Urothelium cell line (cell line): ENCODE measurements around the gene CARMIL1.
"Not testable (repeated sequence)": the region's sequence is repeated elsewhere in the genome, so short reads cannot be mapped to it uniquely, and the experiment has no call there.

Source experiments
- DNase-seq: peaks from one replicate; pipeline ENCODE4 v3.0.0; 2011; ENCODE audit warnings: low spot score, mixed read lengths
- FAIRE-seq: peaks from 2 replicates; lab custom pipeline; 2011; peaks lifted over from hg19 to GRCh38; lab: Jason Lieb, UNC

CARMIL1 gene

GRCh38 chr6:25548451-25548850, 269.3 kb downstream of the CARMIL1 start:
- no peak for FAIRE-seq
- DNase-seq: no peak

GRCh38 chr6:25550631-25551030, 271.5 kb downstream of the CARMIL1 start:
- FAIRE-seq (no peak), DNase-seq (no peak)

GRCh38 chr6:25553502-25553901, 274.3 kb downstream of the CARMIL1 start:
- FAIRE-seq: no peak
- DNase-seq: no peak

- FAIRE-seq: no peak
These were observed 276.0 kb downstream of the CARMIL1 start for GRCh38 chr6:25555188-25555587.

GRCh38 chr6:25556516-25556915, 277.3 kb downstream of the CARMIL1 start:
- no peak for FAIRE-seq

More at GRCh38 chr6:25555188-25555587, 276.0 kb downstream of the CARMIL1 start:
- no peak for DNase-seq

GRCh38 chr6:25558155-25558817, 279.1 kb downstream of the CARMIL1 start:
- no peak for FAIRE-seq
- no peak for DNase-seq

More at GRCh38 chr6:25556516-25556915, 277.3 kb downstream of the CARMIL1 start:
- peak; percentile 58 for DNase-seq

- no peak for FAIRE-seq
These were observed 281.7 kb downstream of the CARMIL1 start for GRCh38 chr6:25560865-25561264.

GRCh38 chr6:25564943-25565342, 285.8 kb downstream of the CARMIL1 start:
- DNase-seq: no peak
- FAIRE-seq: no peak

More at GRCh38 chr6:25560865-25561264, 281.7 kb downstream of the CARMIL1 start:
- DNase-seq: no peak

- no peak for FAIRE-seq
These were observed 291.4 kb downstream of the CARMIL1 start for GRCh38 chr6:25570578-25570977.

GRCh38 chr6:25576919-25577318, 297.7 kb downstream of the CARMIL1 start:
- FAIRE-seq (no peak), DNase-seq (no peak)

More at GRCh38 chr6:25570578-25570977, 291.4 kb downstream of the CARMIL1 start:
- DNase-seq: no peak

GRCh38 chr6:25578538-25578937, 299.4 kb downstream of the CARMIL1 start:
- FAIRE-seq: no peak

GRCh38 chr6:25579391-25579883, 300.3 kb downstream of the CARMIL1 start:
- FAIRE-seq: no peak
- no peak for DNase-seq

More at GRCh38 chr6:25578538-25578937, 299.4 kb downstream of the CARMIL1 start:
- no peak for DNase-seq

- DNase-seq (no peak), FAIRE-seq (no peak)
These were observed 300.8 kb downstream of the CARMIL1 start for GRCh38 chr6:25579902-25580495.

- DNase-seq: peak; percentile 25
- no peak for FAIRE-seq
These were observed 302.9 kb downstream of the CARMIL1 start for GRCh38 chr6:25582101-25582500.

- FAIRE-seq: no peak
- no peak for DNase-seq
These were observed 303.9 kb downstream of the CARMIL1 start for GRCh38 chr6:25583099-25583498.

- FAIRE-seq (no peak), DNase-seq (no peak)
These were observed 304.7 kb downstream of the CARMIL1 start for GRCh38 chr6:25583906-25584305.

GRCh38 chr6:25585225-25585624, 306.1 kb downstream of the CARMIL1 start:
- DNase-seq (no peak), FAIRE-seq (no peak)

- not testable (repeated sequence) for FAIRE-seq, DNase-seq
These were observed 306.9 kb downstream of the CARMIL1 start for GRCh38 chr6:25586119-25586518.

GRCh38 chr6:25586927-25587326, 307.8 kb downstream of the CARMIL1 start:
- DNase-seq (no peak), FAIRE-seq (no peak)

- FAIRE-seq: no peak
These were observed 311.8 kb downstream of the CARMIL1 start for GRCh38 chr6:25590986-25591385.

GRCh38 chr6:25596928-25597818, 318.0 kb downstream of the CARMIL1 start:
- no peak for FAIRE-seq
- no peak for DNase-seq

More at GRCh38 chr6:25590986-25591385, 311.8 kb downstream of the CARMIL1 start:
- no peak for DNase-seq
